H9 (cell line): ENCODE data around the gene NOS1AP. TPM values are rescaled to one million over a fixed set of nuclear protein-coding genes. Genes with fewer than 3 reads are reported as not detected.

Experiments used
- DNase-seq: peaks from one replicate; pipeline ENCODE4 v3.0.0-alpha.2; 2017
- H2AFZ ChIP-seq: one replicate; pipeline ENCODE4 v1.6.1; 2013; ENCODE audit warnings: mild to moderate bottlenecking, low read length, control low read depth, moderate library complexity
- H2AK5ac ChIP-seq: 2 replicates; pipeline ENCODE4 v1.6.1; 2013; ENCODE audit warnings: low read length, control low read depth, mixed read lengths; ENCODE audit not compliant: insufficient read length
- H2BK120ac ChIP-seq: one replicate; pipeline ENCODE4 v1.6.1; 2013; ENCODE audit warnings: low read depth, mild to moderate bottlenecking, low read length, control low read depth, inconsistent platforms; ENCODE audit not compliant: poor library complexity, severe bottlenecking
- H2BK12ac ChIP-seq: 2 replicates; pipeline ENCODE4 v1.6.1; 2013; ENCODE audit warnings: low read length, control low read depth, mixed read lengths, low read depth; ENCODE audit not compliant: insufficient read length
- H2BK15ac ChIP-seq: 2 replicates; pipeline ENCODE4 v1.6.1; 2013; ENCODE audit warnings: low read depth, low read length, control low read depth
- H2BK20ac ChIP-seq: one replicate; pipeline ENCODE4 v1.6.1; 2013; ENCODE audit warnings: low read depth, mild to moderate bottlenecking, low read length, control low read depth, inconsistent platforms; ENCODE audit not compliant: poor library complexity, severe bottlenecking
- H2BK5ac ChIP-seq: 2 replicates; pipeline ENCODE4 v1.6.1; 2013; ENCODE audit warnings: low read length, control low read depth, mixed read lengths; ENCODE audit not compliant: insufficient read length
- H3K14ac ChIP-seq: 2 replicates; pipeline ENCODE4 v1.6.1; 2013; ENCODE audit warnings: low read length, control low read depth; ENCODE audit not compliant: insufficient read depth
- H3K18ac ChIP-seq: 2 replicates; pipeline ENCODE4 v1.6.1; 2013; ENCODE audit warnings: low read depth, mild to moderate bottlenecking, mixed read lengths, low read length, control low read depth; ENCODE audit not compliant: insufficient read length
- H3K23ac ChIP-seq: 2 replicates; pipeline ENCODE4 v1.6.1; 2013; ENCODE audit warnings: low read length, control low read depth, mixed read lengths, low read depth; ENCODE audit not compliant: insufficient read length
- H3K23me2 ChIP-seq: 2 replicates; pipeline ENCODE4 v1.6.1; 2013; ENCODE audit warnings: low read depth, mild to moderate bottlenecking, mixed read lengths, low read length, control low read depth; ENCODE audit not compliant: insufficient read length, poor library complexity, severe bottlenecking
- H3K27ac ChIP-seq: 2 replicates; pipeline ENCODE4 v1.5.1; 2013; ENCODE audit warnings: low read length, control low read depth, mixed read lengths, low read depth; ENCODE audit not compliant: insufficient read length
- H3K27me3 ChIP-seq: 2 replicates; pipeline ENCODE4 v1.6.1; 2013; ENCODE audit warnings: low read length, control low read depth, inconsistent platforms; ENCODE audit not compliant: insufficient read depth
- H3K4ac ChIP-seq: 2 replicates; pipeline ENCODE4 v1.6.1; 2013; ENCODE audit warnings: low read depth, mild to moderate bottlenecking, control low read depth, inconsistent platforms, low read length, moderate library complexity
- H3K4me1 ChIP-seq: 2 replicates; pipeline ENCODE4 v1.6.1; 2013; ENCODE audit warnings: low read length, control low read depth, inconsistent platforms; ENCODE audit not compliant: insufficient read depth
- H3K4me2 ChIP-seq: 2 replicates; pipeline ENCODE4 v1.6.1; 2013; ENCODE audit warnings: low read length, control low read depth, mixed read lengths; ENCODE audit not compliant: insufficient read length, insufficient read depth
- H3K56ac ChIP-seq: 2 replicates; pipeline ENCODE4 v1.6.1; 2013; ENCODE audit warnings: low read depth, mild to moderate bottlenecking, mixed read lengths, low read length, control low read depth; ENCODE audit not compliant: insufficient read length
- H3K79me1 ChIP-seq: 2 replicates; pipeline ENCODE4 v1.6.1; 2013; ENCODE audit warnings: low read depth, mild to moderate bottlenecking, moderate library complexity, low read length, control low read depth, inconsistent platforms; ENCODE audit not compliant: insufficient read depth, poor library complexity, severe bottlenecking
- H3K79me2 ChIP-seq: 2 replicates; pipeline ENCODE4 v1.6.1; 2013; ENCODE audit warnings: low read length, control low read depth, inconsistent platforms; ENCODE audit not compliant: insufficient read depth
- H3K9ac ChIP-seq: 2 replicates; pipeline ENCODE4 v1.6.1; 2013; ENCODE audit warnings: low read length, control low read depth, mixed read lengths; ENCODE audit not compliant: insufficient read length; ENCODE audit errors: extremely low read depth
- H3K9me3 ChIP-seq: one replicate; pipeline ENCODE4 v1.6.1; 2013; ENCODE audit warnings: low read depth, low read length, inconsistent platforms; ENCODE audit not compliant: control insufficient read depth
- H3T11ph ChIP-seq: one replicate; pipeline ENCODE4 v1.6.1; 2013; ENCODE audit warnings: mild to moderate bottlenecking, low read length, control low read depth, inconsistent platforms
- H4K20me1 ChIP-seq: one replicate; pipeline ENCODE4 v1.6.1; 2013; ENCODE audit not compliant: control insufficient read depth, insufficient read length, insufficient read depth
- H4K5ac ChIP-seq: 2 replicates; pipeline ENCODE4 v1.6.1; 2013; ENCODE audit warnings: low read depth, mild to moderate bottlenecking, mixed read lengths, low read length, control low read depth; ENCODE audit not compliant: insufficient read length
- H4K8ac ChIP-seq: replicated peaks from 2 replicates; pipeline ENCODE4 v1.6.1; 2013; ENCODE audit warnings: low read length, control low read depth, mixed read lengths, low read depth; ENCODE audit not compliant: insufficient read length
- H4K91ac ChIP-seq: 2 replicates; pipeline ENCODE4 v1.6.1; 2013; ENCODE audit warnings: low read depth, mild to moderate bottlenecking, moderate library complexity, mixed read lengths, low read length, control low read depth; ENCODE audit not compliant: insufficient read length
- H3K27ac Mint-ChIP-seq, 3 experiments: 2 replicates in 2 of 3; 3 replicates in 1 of 3; pipeline ENCODE4 v1.8.0; 2020 to 2021; ENCODE audit warnings: mixed read lengths in 3 of 3, mild to moderate bottlenecking in 1 of 3, moderate library complexity in 1 of 3
- H3K27me3 Mint-ChIP-seq: 2 replicates; pipeline ENCODE4 v1.8.0; 2021; ENCODE audit warnings: low read depth, mild to moderate bottlenecking, moderate library complexity, mixed read lengths
- H3K36me3 Mint-ChIP-seq, 3 experiments: 2 replicates in 2 of 3; 3 replicates in 1 of 3; pipeline ENCODE4 v1.8.0; 2020 to 2021; ENCODE audit warnings: low read depth in 3 of 3, mixed read lengths in 3 of 3; ENCODE audit not compliant: insufficient read depth in 1 of 3
- H3K4me1 Mint-ChIP-seq, 2 experiments: 2 replicates each; pipeline ENCODE4 v1.8.0; 2020; ENCODE audit warnings: mixed read lengths in 2 of 2
- H3K4me3 Mint-ChIP-seq, 2 experiments: 2 replicates in 1 of 2; 3 replicates in 1 of 2; pipeline ENCODE4 v1.8.0; 2020 to 2021; ENCODE audit warnings: mild to moderate bottlenecking in 2 of 2, mixed read lengths in 2 of 2, moderate library complexity in 1 of 2
- H3K9me3 Mint-ChIP-seq, 2 experiments: 2 replicates in 1 of 2; 3 replicates in 1 of 2; pipeline ENCODE4 v1.8.0; 2020; ENCODE audit warnings: mild to moderate bottlenecking in 2 of 2, mixed read lengths in 2 of 2, moderate library complexity in 1 of 2
- WGBS: extraction: QIAGEN DNeasy Blood & Tissue Kit; methylation state at CpG from one replicate; pipeline ENCODE4 v1.1.7; 2013; ENCODE audit warnings: missing lambda C conversion rate, low lambda C conversion rate, mixed read lengths; ENCODE audit not compliant: insufficient read length; ENCODE audit errors: extremely low coverage; 5-methylcytosine and 5-hydroxymethylcytosine counted together
- total RNA-seq: library from RNA; stranded (reverse); gene quantifications from 2 replicates; pipeline ENCODE4 v1.2.1, GENCODE V29; 2021
- TF ChIP-seq, protein P1 (sequence below): fragments of 200-600 bp; sonication (generic); conservative IDR thresholded peaks from 3 replicates; pipeline ENCODE4 v1.8.0; 2021; ENCODE audit warnings: antibody characterized with exemption, mild to moderate bottlenecking

Gene NOS1AP
- total RNA-seq, 1 experiment from 2014 or later, result 8.4 TPM

DNA sequence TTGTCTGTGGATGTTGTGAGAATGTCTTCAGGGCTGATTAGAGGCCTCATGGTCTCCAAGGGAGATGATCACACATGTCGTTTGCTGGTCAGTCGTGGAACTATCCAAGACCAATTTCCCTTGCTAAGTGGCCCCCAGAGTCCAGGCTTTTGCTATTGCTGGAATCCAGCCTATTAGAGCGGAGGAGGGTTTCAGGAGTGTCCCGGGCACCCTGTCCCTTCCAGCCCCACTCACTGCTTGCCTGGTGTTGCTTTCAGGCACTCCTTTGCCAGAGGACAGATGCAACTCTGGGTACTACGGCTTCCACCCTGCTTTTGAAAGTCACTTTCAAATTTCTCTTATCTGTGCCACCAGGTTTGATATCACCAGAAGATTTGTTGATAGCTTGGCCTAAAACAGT lies 149.1 kb downstream of the NOS1AP start:
- no peak overlapping the region for H4K8ac ChIP-seq
- TF ChIP-seq, protein P1, sequence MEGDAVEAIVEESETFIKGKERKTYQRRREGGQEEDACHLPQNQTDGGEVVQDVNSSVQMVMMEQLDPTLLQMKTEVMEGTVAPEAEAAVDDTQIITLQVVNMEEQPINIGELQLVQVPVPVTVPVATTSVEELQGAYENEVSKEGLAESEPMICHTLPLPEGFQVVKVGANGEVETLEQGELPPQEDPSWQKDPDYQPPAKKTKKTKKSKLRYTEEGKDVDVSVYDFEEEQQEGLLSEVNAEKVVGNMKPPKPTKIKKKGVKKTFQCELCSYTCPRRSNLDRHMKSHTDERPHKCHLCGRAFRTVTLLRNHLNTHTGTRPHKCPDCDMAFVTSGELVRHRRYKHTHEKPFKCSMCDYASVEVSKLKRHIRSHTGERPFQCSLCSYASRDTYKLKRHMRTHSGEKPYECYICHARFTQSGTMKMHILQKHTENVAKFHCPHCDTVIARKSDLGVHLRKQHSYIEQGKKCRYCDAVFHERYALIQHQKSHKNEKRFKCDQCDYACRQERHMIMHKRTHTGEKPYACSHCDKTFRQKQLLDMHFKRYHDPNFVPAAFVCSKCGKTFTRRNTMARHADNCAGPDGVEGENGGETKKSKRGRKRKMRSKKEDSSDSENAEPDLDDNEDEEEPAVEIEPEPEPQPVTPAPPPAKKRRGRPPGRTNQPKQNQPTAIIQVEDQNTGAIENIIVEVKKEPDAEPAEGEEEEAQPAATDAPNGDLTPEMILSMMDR, result no peak
- no peaks in the 10 kb centered on the region for H3K9me3 ChIP-seq
- no peak overlapping the region for H2BK12ac ChIP-seq
- no peak overlapping the region for H2BK20ac ChIP-seq
- no peaks in the 10 kb centered on the region for H3K79me1 ChIP-seq
- no peak overlapping the region for H2AFZ ChIP-seq
- no peak overlapping the region for H3K27ac ChIP-seq
- H2AK5ac ChIP-seq, result no peak overlapping the region
- no peaks in the 10 kb centered on the region for H4K20me1 ChIP-seq
- H3K9me3 Mint-ChIP-seq, result no peaks in the 10 kb centered on the region
- H3K36me3 Mint-ChIP-seq, result no peaks in the 10 kb centered on the region
- H3T11ph ChIP-seq, result no peak overlapping the region
- no peak overlapping the region for H3K4me2 ChIP-seq
- no peak overlapping the region for H3K9ac ChIP-seq
- no peak overlapping the region for H4K91ac ChIP-seq
- 0 out of 2 replicates have a peak, but pooled peaks cover 3% of the 10 kb centered on the region for H3K79me2 ChIP-seq
- no CpG with 5 or more reads among the region's 5 CpGs for WGBS
- H3K27me3 Mint-ChIP-seq, result peaks cover 1% of the 10 kb centered on the region; the same call in 1 of the 2 replicates
- H3K23ac ChIP-seq, result no peak overlapping the region
- H3K23me2 ChIP-seq, result no peaks in the 10 kb centered on the region
- peak overlapping the region; percentile 25 to 57 (median 42); a peak in 3 of 7 replicates for H3K27ac Mint-ChIP-seq
- H3K4me1 ChIP-seq, result peaks cover 31% of the 10 kb centered on the region
- no peak for DNase-seq
- H3K27me3 ChIP-seq, result no peaks in the 10 kb centered on the region
- peaks cover 82 to 84% of the 10 kb centered on the region in 2 experiments for H3K4me1 Mint-ChIP-seq
- no peak overlapping the region for H3K4me3 Mint-ChIP-seq
- H2BK120ac ChIP-seq, result no peak overlapping the region
- H3K56ac ChIP-seq, result no peak overlapping the region
- H3K4ac ChIP-seq, result no peak overlapping the region
- no peak overlapping the region for H3K14ac ChIP-seq
- H3K18ac ChIP-seq, result no peak overlapping the region
- H2BK5ac ChIP-seq, result no peak overlapping the region
- H2BK15ac ChIP-seq, result no peak overlapping the region
- H4K5ac ChIP-seq, result no peak overlapping the region
